IMR-90 (cell line): Measurements from ENCODE around the gene DOK4. TPM values are rescaled to one million over a fixed set of nuclear protein-coding genes. Genes with fewer than 3 reads are reported as not detected.

Experiments
- ATAC-seq: fragments of 200-7000 bp; cut with Tn5 transposase; 2 replicates; pipeline ENCODE4 v1.9.1; 2020; ENCODE audit warnings: low read depth, mild to moderate bottlenecking, moderate library complexity
- BruUV-seq: library from RNA; stranded (reverse); fragments of 400-500 nt; replicated peaks from 2 replicates; lab custom pipeline; 2021; lab: Mats Ljungman, UMichigan
- CTCF ChIA-PET: fragments of 300-600 bp; formaldehyde crosslinking; extraction: SDS; loops from one replicate; lab custom pipeline; 2021; ENCODE audit warnings: antibody characterized with exemption; lab: Yijun Ruan, JAX
- POLR2A ChIA-PET: fragments of 300-600 bp; sonication (Branson Sonifier 250); formaldehyde crosslinking; loops from one replicate; lab custom pipeline; 2022; ENCODE audit warnings: antibody characterized with exemption; ENCODE audit not compliant: unreplicated experiment; lab: Charles Lee
- DNase-seq: peaks from one replicate; pipeline ENCODE4 v3.0.0; 2013
- H2AFZ ChIP-seq: replicated peaks from 2 replicates; pipeline ENCODE3; 2013; ENCODE audit warnings: low read length, mild to moderate bottlenecking; ENCODE audit not compliant: poor library complexity
- H2AK5ac ChIP-seq: 2 replicates; pipeline ENCODE4 v1.6.1; 2013; ENCODE audit warnings: low read depth, low read length, inconsistent platforms
- H2AK9ac ChIP-seq: replicated peaks from 2 replicates; pipeline ENCODE3; 2013; ENCODE audit warnings: mild to moderate bottlenecking, low read depth, low read length, moderate library complexity; ENCODE audit not compliant: poor library complexity
- H2BK120ac ChIP-seq: 2 replicates; pipeline ENCODE4 v1.6.1; 2013; ENCODE audit warnings: low read depth, low read length, inconsistent platforms
- H2BK15ac ChIP-seq: 3 replicates; pipeline ENCODE4 v1.6.1; 2013; ENCODE audit warnings: low read depth, low read length, inconsistent platforms
- H2BK20ac ChIP-seq: 2 replicates; pipeline ENCODE4 v1.6.1; 2013; ENCODE audit warnings: low read depth, mild to moderate bottlenecking, inconsistent platforms, low read length, moderate library complexity
- H2BK5ac ChIP-seq: 2 replicates; pipeline ENCODE4 v1.6.1; 2013; ENCODE audit warnings: mild to moderate bottlenecking, low read depth, low read length, inconsistent platforms; ENCODE audit not compliant: poor library complexity, severe bottlenecking
- H3K14ac ChIP-seq: replicated peaks from 2 replicates; pipeline ENCODE4 v1.6.1; 2013; ENCODE audit warnings: low read depth, low read length, inconsistent platforms
- H3K18ac ChIP-seq: 2 replicates; pipeline ENCODE4 v1.6.1; 2013; ENCODE audit warnings: low read depth, low read length, control low read depth
- H3K23ac ChIP-seq: 2 replicates; pipeline ENCODE4 v1.6.1; 2013; ENCODE audit warnings: low read depth, low read length, inconsistent platforms
- H3K27ac ChIP-seq: 2 replicates; pipeline ENCODE4 v1.5.1; 2013; ENCODE audit warnings: mild to moderate bottlenecking, control low read depth, low read length; ENCODE audit not compliant: insufficient read depth
- H3K27me3 ChIP-seq: 2 replicates; pipeline ENCODE4 v1.6.1; 2013; ENCODE audit warnings: low read length; ENCODE audit not compliant: control insufficient read depth, insufficient read depth
- H3K36me3 ChIP-seq: 2 replicates; pipeline ENCODE4 v1.6.1; 2013; ENCODE audit warnings: low read length, mixed read lengths; ENCODE audit not compliant: control insufficient read depth, insufficient read depth
- H3K4ac ChIP-seq: 2 replicates; pipeline ENCODE4 v1.6.1; 2013; ENCODE audit warnings: low read depth, low read length, inconsistent platforms
- H3K4me1 ChIP-seq: 2 replicates; pipeline ENCODE4 v1.6.1; 2013; ENCODE audit warnings: low read length, mixed read lengths; ENCODE audit not compliant: control insufficient read depth, insufficient read depth
- H3K4me2 ChIP-seq: 2 replicates; pipeline ENCODE4 v1.6.1; 2013; ENCODE audit warnings: low read depth, mild to moderate bottlenecking, control low read depth, low read length, moderate library complexity
- H3K4me3 ChIP-seq: 2 replicates; pipeline ENCODE4 v1.5.1; 2013; ENCODE audit warnings: low read depth, mild to moderate bottlenecking, control low read depth, low read length, moderate library complexity; ENCODE audit not compliant: insufficient read depth
- H3K56ac ChIP-seq: 2 replicates; pipeline ENCODE4 v1.6.1; 2013; ENCODE audit warnings: low read length, inconsistent platforms; ENCODE audit not compliant: insufficient read depth; ENCODE audit errors: extremely low read depth
- H3K79me1 ChIP-seq, 2 experiments: 2 replicates each; pipeline ENCODE4 v1.6.1; 2013; ENCODE audit warnings: low read length in 2 of 2, inconsistent platforms in 1 of 2, low read depth in 1 of 2
- H3K9ac ChIP-seq: 2 replicates; pipeline ENCODE4 v1.6.1; 2013; ENCODE audit warnings: low read depth, low read length, control low read depth
- H3K9me1 ChIP-seq: 2 replicates; pipeline ENCODE4 v1.6.1; 2013; ENCODE audit warnings: low read length, inconsistent platforms; ENCODE audit not compliant: insufficient read depth
- H3K9me3 ChIP-seq: 2 replicates; pipeline ENCODE4 v1.6.1; 2013; ENCODE audit warnings: low read length; ENCODE audit not compliant: control insufficient read depth, insufficient read depth
- H4K20me1 ChIP-seq: 2 replicates; pipeline ENCODE4 v1.6.1; 2013; ENCODE audit warnings: low read length, inconsistent platforms; ENCODE audit not compliant: insufficient read depth
- H4K5ac ChIP-seq: 2 replicates; pipeline ENCODE4 v1.6.1; 2013; ENCODE audit warnings: mild to moderate bottlenecking, low read depth, low read length, control low read depth
- H4K8ac ChIP-seq, 2 experiments: 2 replicates each; pipeline ENCODE4 v1.6.1; 2013; ENCODE audit warnings: low read depth in 2 of 2, low read length in 2 of 2, control low read depth in 1 of 2, inconsistent platforms in 1 of 2
- H4K91ac ChIP-seq: 2 replicates; pipeline ENCODE4 v1.6.1; 2013; ENCODE audit warnings: low read depth, low read length, inconsistent platforms; ENCODE audit not compliant: insufficient read depth
- BHLHE40 ChIP-seq: fragments of 150-350 bp; IDR thresholded peaks from 2 replicates; pipeline ENCODE4 v1.6.1; 2016; ENCODE audit warnings: mild to moderate bottlenecking, low read depth, low read length
- CEBPB ChIP-seq: IDR thresholded peaks from 2 replicates; pipeline ENCODE4 v1.6.1; 2012; ENCODE audit warnings: low read depth, low read length, improper control_type of control experiment
- CHD1 ChIP-seq: IDR thresholded peaks from 2 replicates; pipeline ENCODE4 v1.6.1; 2012; ENCODE audit warnings: low read depth, low read length, improper control_type of control experiment
- CTCF ChIP-seq: conservative IDR thresholded peaks from 2 replicates; pipeline ENCODE4 v1.5.1; 2012; ENCODE audit warnings: mild to moderate bottlenecking, low read depth, low read length, improper control_type of control experiment
- FOS ChIP-seq: fragments of 150-350 bp; IDR thresholded peaks from 2 replicates; pipeline ENCODE4 v1.6.1; 2016; ENCODE audit warnings: low read depth, low read length
- MAFK ChIP-seq: IDR thresholded peaks from 2 replicates; pipeline ENCODE4 v1.6.1; 2012; ENCODE audit warnings: low read depth, low read length, improper control_type of control experiment
- MAZ ChIP-seq: IDR thresholded peaks from 2 replicates; pipeline ENCODE4 v1.6.1; 2012; ENCODE audit warnings: low read depth, mild to moderate bottlenecking, low read length, improper control_type of control experiment, moderate library complexity, borderline replicate concordance
- MXI1 ChIP-seq: IDR thresholded peaks from 2 replicates; pipeline ENCODE4 v1.6.1; 2012; ENCODE audit warnings: low read depth, mild to moderate bottlenecking, low read length, moderate library complexity, borderline replicate concordance
- NFE2L2 ChIP-seq: fragments of 150-350 bp; IDR thresholded peaks from 2 replicates; pipeline ENCODE4 v1.6.1; 2016; ENCODE audit warnings: low read depth, mild to moderate bottlenecking, low read length
- POLR2A ChIP-seq: IDR thresholded peaks from 2 replicates; pipeline ENCODE4 v1.6.1; 2012; ENCODE audit warnings: mild to moderate bottlenecking, low read depth, low read length
- RAD21 ChIP-seq: IDR thresholded peaks from 2 replicates; pipeline ENCODE4 v1.6.1; 2012; ENCODE audit warnings: low read length, improper control_type of control experiment
- RCOR1 ChIP-seq: IDR thresholded peaks from 2 replicates; pipeline ENCODE4 v1.6.1; 2012; ENCODE audit warnings: mild to moderate bottlenecking, low read length, improper control_type of control experiment; ENCODE audit not compliant: insufficient replicate concordance
- RFX5 ChIP-seq: IDR thresholded peaks from 2 replicates; pipeline ENCODE4 v1.8.0; 2012; ENCODE audit warnings: low read depth, mild to moderate bottlenecking, low read length, moderate library complexity
- SMC3 ChIP-seq: fragments of 150-350 bp; IDR thresholded peaks from 2 replicates; pipeline ENCODE4 v1.6.1; 2016; ENCODE audit warnings: low read depth, mild to moderate bottlenecking, antibody characterized with exemption, low read length, moderate library complexity
- WGBS, 2 experiments: methylation state at CpG; one replicate each; pipeline versions ENCODE4 v1.1.5 to v1.1.7; 2013; ENCODE audit warnings: missing lambda C conversion rate in 2 of 2; ENCODE audit not compliant: insufficient read length in 1 of 2; ENCODE audit errors: extremely low coverage in 2 of 2; 5-methylcytosine and 5-hydroxymethylcytosine counted together
- dilution Hi-C: fragments of 300-500 bp; cut with HindIII; formaldehyde crosslinking; loops from one replicate; pipeline ENCODE4 v1.14.3; 2018; ENCODE audit warnings: low sequenced_read_pairs; ENCODE audit not compliant: unreplicated experiment
- in situ Hi-C: fragments of 300-500 bp; cut with MboI; formaldehyde crosslinking; loops from 3 replicates; pipeline ENCODE4 v1.14.3; 2019; ENCODE audit warnings: low sequenced_read_pairs, inconsistent platforms, mixed read lengths
- intact Hi-C: fragments of 100-400 bp; cut with micrococcal nuclease; formaldehyde crosslinking; loops from 2 replicates; pipeline ENCODE4 v1.10.0; 2022
- polyA plus RNA-seq, 3 experiments: library from polyadenylated mRNA; depleted of rRNA; stranded (reverse); fragments of >200 nt; gene quantifications; 2 replicates each; pipeline ENCODE4 v1.2.3, GENCODE V29; 2012; ENCODE audit warnings: low replicate concordance in 1 of 3
- total RNA-seq: library from RNA; depleted of rRNA; stranded (reverse); fragments of >200 nt; gene quantifications from 2 replicates; pipeline ENCODE4 v1.2.3, GENCODE V29; 2012
- TF ChIP-seq, protein P1 (sequence below): fragments of 150-350 bp; IDR thresholded peaks from 2 replicates; pipeline ENCODE4 v1.6.1; 2016; ENCODE audit warnings: low read depth, mild to moderate bottlenecking, low read length, moderate library complexity, borderline replicate concordance
- TF ChIP-seq, protein P2 (sequence below): fragments of 150-350 bp; IDR thresholded peaks from 2 replicates; pipeline ENCODE4 v1.6.1; 2017; ENCODE audit warnings: mild to moderate bottlenecking, antibody characterized with exemption, low read length, low read depth

Gene DOK4
- total and polyA plus RNA-seq, 2 of the 4 experiments (the other 2 are of a cell fraction), result 22.0 to 25.9 TPM

GRCh38 chr16:57432505-57432904, 53.8 kb downstream of the DOK4 start:
- Histone ChIP-seq H2BK20ac (no peak overlapping the region), H2AK5ac (no peak overlapping the region), H3K4me1 (no peaks in the 10 kb centered on the region; the same call in 1 of the 2 replicates), H3K18ac (no peak overlapping the region), H2AK9ac (no peak overlapping the region), H3K27me3 (no peaks in the 10 kb centered on the region), H3K56ac (no peak overlapping the region), H4K91ac (no peak overlapping the region), H3K9me1 (no peaks in the 10 kb centered on the region), H3K79me1 (0 out of 4 replicates have a peak, but pooled peaks cover 0 to 3% of the 10 kb centered on the region in 2 experiments), H3K4me3 (no peak overlapping the region), H2BK15ac (no peak overlapping the region), H2AFZ (no peak overlapping the region), H4K8ac (no peak overlapping the region), H4K20me1 (no peaks in the 10 kb centered on the region), H3K27ac (no peak overlapping the region), H3K9ac (no peak overlapping the region), H4K5ac (no peak overlapping the region), H3K4ac (no peak overlapping the region), H2BK120ac (no peak overlapping the region), H3K36me3 (peaks cover 55% of the 10 kb centered on the region), H3K4me2 (no peak overlapping the region), H3K14ac (no peak overlapping the region), H3K9me3 (no peaks in the 10 kb centered on the region), H3K23ac (no peak overlapping the region), H2BK5ac (no peak overlapping the region)
- CTCF ChIA-PET, result interaction anchor here (1.2 kb wide), 1 partner anchor 14 kb away, joined by 3 read pairs; no protein-coding TSS in a partner anchor
- in situ Hi-C loops, result no loop called here
- ATAC-seq (no peak), DNase-seq (no peak)
- BruUV-seq, result no TSS peak
- dilution Hi-C loops, result no loop called here
- no peak for TF ChIP-seq CTCF
- no peak for TF ChIP-seq CEBPB
- TF ChIP-seq FOS, result no peak
- no peak for TF ChIP-seq RCOR1
- no peak for TF ChIP-seq NFE2L2
- TF ChIP-seq CHD1, result no peak
- no peak for TF ChIP-seq MXI1
- no peak for TF ChIP-seq SMC3
- no peak for TF ChIP-seq RFX5
- no peak for TF ChIP-seq MAFK
- no peak for TF ChIP-seq POLR2A
- TF ChIP-seq RAD21, result no peak
- TF ChIP-seq, protein P1, sequence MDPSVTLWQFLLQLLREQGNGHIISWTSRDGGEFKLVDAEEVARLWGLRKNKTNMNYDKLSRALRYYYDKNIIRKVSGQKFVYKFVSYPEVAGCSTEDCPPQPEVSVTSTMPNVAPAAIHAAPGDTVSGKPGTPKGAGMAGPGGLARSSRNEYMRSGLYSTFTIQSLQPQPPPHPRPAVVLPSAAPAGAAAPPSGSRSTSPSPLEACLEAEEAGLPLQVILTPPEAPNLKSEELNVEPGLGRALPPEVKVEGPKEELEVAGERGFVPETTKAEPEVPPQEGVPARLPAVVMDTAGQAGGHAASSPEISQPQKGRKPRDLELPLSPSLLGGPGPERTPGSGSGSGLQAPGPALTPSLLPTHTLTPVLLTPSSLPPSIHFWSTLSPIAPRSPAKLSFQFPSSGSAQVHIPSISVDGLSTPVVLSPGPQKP, result no peak
- no peak for TF ChIP-seq BHLHE40
- TF ChIP-seq, protein P2, sequence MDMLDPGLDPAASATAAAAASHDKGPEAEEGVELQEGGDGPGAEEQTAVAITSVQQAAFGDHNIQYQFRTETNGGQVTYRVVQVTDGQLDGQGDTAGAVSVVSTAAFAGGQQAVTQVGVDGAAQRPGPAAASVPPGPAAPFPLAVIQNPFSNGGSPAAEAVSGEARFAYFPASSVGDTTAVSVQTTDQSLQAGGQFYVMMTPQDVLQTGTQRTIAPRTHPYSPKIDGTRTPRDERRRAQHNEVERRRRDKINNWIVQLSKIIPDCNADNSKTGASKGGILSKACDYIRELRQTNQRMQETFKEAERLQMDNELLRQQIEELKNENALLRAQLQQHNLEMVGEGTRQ, result no peak
- TF ChIP-seq MAZ, result no peak
- intact Hi-C loops, result no loop called here
- POLR2A ChIA-PET, result no interaction called here
- no CpG with 5 or more reads among the region's 2 CpGs for WGBS, 2 experiments
